ENCODE data around the gene OR2K2. TPM values are rescaled to one million over a fixed set of nuclear protein-coding genes. Genes with fewer than 3 reads are reported as not detected.

OR2K2 gene
- total RNA-seq, 1 donor from 2014 or later = not detected

DNA sequence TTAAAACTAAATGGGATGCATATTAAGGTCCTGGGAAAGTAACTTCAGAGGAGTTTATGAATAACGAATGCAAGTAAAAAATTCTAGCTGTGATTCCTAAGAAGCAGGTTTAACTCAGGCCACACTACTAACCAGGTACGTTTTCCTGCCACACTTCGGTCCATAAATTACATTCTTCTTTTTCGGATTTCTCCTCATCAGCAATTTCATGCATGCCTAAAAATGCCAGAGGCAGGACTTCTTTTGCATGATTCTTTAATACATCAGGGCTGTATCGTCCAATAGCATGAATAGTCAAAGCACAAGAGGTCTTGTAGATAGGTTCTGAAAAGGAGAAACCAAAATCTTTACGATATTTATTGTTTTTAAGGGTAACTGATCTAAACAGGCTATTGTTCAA, 42.3 kb upstream of the OR2K2 start:
- Histone ChIP-seq H4K20me1 (ENCODE audit: low read depth) (no peaks in the 10 kb centered on the region), H3K36me3 (peaks cover 7% of the 10 kb centered on the region), H3K4me2 (no peak overlapping the region), H3K9ac (no peak overlapping the region), H3K4me1 (no peaks in the 10 kb centered on the region), H3K9me3 (ENCODE audit: low read depth) (no peaks in the 10 kb centered on the region), H3K27me3 (no peaks in the 10 kb centered on the region), H2AFZ (replicated peaks) (no peak overlapping the region), H3K4me3 (no peak overlapping the region), H3K79me2 (ENCODE audit: low read depth) (no peaks in the 10 kb centered on the region), H3K27ac (no peak overlapping the region), H3F3A (ENCODE audit: low read depth) (no peaks in the 10 kb centered on the region)
- H3K4me3 Mint-ChIP-seq = no peak overlapping the region
- H3K27me3 Mint-ChIP-seq (ENCODE audit: insufficient read depth, low read depth) = no peaks in the 10 kb centered on the region
- H3K27ac Mint-ChIP-seq = no peak overlapping the region
- TF ChIP-seq EZH2 (IDR thresholded peaks at IDR 0.05) = no peak
- TF ChIP-seq, protein P1, sequence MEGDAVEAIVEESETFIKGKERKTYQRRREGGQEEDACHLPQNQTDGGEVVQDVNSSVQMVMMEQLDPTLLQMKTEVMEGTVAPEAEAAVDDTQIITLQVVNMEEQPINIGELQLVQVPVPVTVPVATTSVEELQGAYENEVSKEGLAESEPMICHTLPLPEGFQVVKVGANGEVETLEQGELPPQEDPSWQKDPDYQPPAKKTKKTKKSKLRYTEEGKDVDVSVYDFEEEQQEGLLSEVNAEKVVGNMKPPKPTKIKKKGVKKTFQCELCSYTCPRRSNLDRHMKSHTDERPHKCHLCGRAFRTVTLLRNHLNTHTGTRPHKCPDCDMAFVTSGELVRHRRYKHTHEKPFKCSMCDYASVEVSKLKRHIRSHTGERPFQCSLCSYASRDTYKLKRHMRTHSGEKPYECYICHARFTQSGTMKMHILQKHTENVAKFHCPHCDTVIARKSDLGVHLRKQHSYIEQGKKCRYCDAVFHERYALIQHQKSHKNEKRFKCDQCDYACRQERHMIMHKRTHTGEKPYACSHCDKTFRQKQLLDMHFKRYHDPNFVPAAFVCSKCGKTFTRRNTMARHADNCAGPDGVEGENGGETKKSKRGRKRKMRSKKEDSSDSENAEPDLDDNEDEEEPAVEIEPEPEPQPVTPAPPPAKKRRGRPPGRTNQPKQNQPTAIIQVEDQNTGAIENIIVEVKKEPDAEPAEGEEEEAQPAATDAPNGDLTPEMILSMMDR (IDR thresholded peaks at IDR 0.05) = no peak
- no peak for TF ChIP-seq EZH2phosphoT487 (IDR thresholded peaks at IDR 0.05)
- H3K36me3 Mint-ChIP-seq = peaks cover 51% of the 10 kb centered on the region
- no peak for DNase-seq (ENCODE audit: low spot score)
- H3K9me3 Mint-ChIP-seq = no peaks in the 10 kb centered on the region
- no peaks in the 10 kb centered on the region for H3K4me1 Mint-ChIP-seq

DNA sequence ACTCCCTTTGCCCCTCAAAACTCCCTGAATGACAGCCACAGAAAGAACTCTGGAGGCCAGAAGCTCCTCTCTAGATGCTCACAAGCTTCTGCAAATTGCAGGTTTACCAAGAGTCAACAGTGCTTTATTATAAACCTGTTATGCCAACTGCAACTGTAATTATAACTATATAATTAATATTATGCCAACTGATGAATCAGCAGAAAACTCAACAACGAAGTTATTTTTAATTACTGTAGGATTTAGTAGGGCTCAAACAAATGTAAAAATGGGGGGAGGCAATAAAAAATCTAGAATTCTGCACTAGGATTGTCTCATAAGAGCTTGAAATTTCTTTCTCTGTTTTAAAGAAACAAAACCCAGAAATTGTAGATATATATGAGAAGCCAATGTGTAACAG, 37.0 kb upstream of the OR2K2 start:
- H3K27ac Mint-ChIP-seq = no peak overlapping the region
- DNase-seq (ENCODE audit: low spot score) = no peak
- no peak overlapping the region for H3K4me3 Mint-ChIP-seq
- TF ChIP-seq EZH2 (IDR thresholded peaks at IDR 0.05) (no peak), EZH2phosphoT487 (IDR thresholded peaks at IDR 0.05) (no peak)
- TF ChIP-seq, protein P1 (IDR thresholded peaks at IDR 0.05) = no peak
- Histone ChIP-seq H4K20me1 (ENCODE audit: low read depth) (no peaks in the 10 kb centered on the region), H3K27ac (no peak overlapping the region), H2AFZ (replicated peaks) (no peak overlapping the region), H3K4me3 (no peak overlapping the region), H3K79me2 (ENCODE audit: low read depth) (no peaks in the 10 kb centered on the region), H3F3A (ENCODE audit: low read depth) (no peaks in the 10 kb centered on the region), H3K4me2 (no peak overlapping the region), H3K4me1 (no peaks in the 10 kb centered on the region), H3K9me3 (ENCODE audit: low read depth) (no peaks in the 10 kb centered on the region), H3K9ac (no peak overlapping the region), H3K36me3 (peaks cover 3% of the 10 kb centered on the region), H3K27me3 (no peaks in the 10 kb centered on the region)
- no peaks in the 10 kb centered on the region for H3K4me1 Mint-ChIP-seq
- H3K27me3 Mint-ChIP-seq (ENCODE audit: insufficient read depth, low read depth) = no peaks in the 10 kb centered on the region
- H3K36me3 Mint-ChIP-seq = peaks cover 50% of the 10 kb centered on the region
- no peaks in the 10 kb centered on the region for H3K9me3 Mint-ChIP-seq

DNA sequence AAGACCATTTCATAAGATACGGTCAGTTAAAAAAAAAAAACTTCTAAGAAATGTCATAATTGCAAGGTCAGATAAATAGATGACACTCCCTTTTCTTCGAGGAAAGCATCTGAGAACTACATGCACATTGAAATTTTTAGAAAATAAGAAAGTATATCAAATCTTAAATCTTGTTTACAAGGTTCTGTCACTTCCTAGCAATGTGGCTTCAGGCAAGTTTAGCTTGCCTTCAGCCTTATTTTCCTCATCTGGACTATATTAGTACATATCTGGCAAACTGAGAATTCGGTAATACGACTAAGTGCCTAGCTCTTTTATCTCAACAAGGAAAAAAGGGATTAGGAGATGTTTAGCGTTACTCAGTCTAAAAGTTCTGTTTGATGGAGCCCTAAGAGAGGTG, 32.5 kb upstream of the OR2K2 start:
- Histone ChIP-seq H3K36me3 (peaks cover 3% of the 10 kb centered on the region), H2AFZ (replicated peaks) (no peak overlapping the region), H4K20me1 (ENCODE audit: low read depth) (no peaks in the 10 kb centered on the region), H3K4me1 (no peaks in the 10 kb centered on the region), H3K27ac (no peak overlapping the region), H3K4me3 (no peak overlapping the region), H3K9me3 (ENCODE audit: low read depth) (no peaks in the 10 kb centered on the region), H3K27me3 (no peaks in the 10 kb centered on the region), H3K9ac (no peak overlapping the region), H3K4me2 (no peak overlapping the region), H3K79me2 (ENCODE audit: low read depth) (no peaks in the 10 kb centered on the region), H3F3A (ENCODE audit: low read depth) (no peaks in the 10 kb centered on the region)
- Mint-ChIP-seq H3K27me3 (ENCODE audit: insufficient read depth, low read depth) (no peaks in the 10 kb centered on the region), H3K27ac (no peak overlapping the region), H3K4me1 (no peaks in the 10 kb centered on the region), H3K9me3 (no peaks in the 10 kb centered on the region), H3K4me3 (no peak overlapping the region), H3K36me3 (peaks cover 22% of the 10 kb centered on the region)
- DNase-seq (ENCODE audit: low spot score) = no peak
- TF ChIP-seq, protein P1 (IDR thresholded peaks at IDR 0.05) = no peak
- no peak for TF ChIP-seq EZH2 (IDR thresholded peaks at IDR 0.05)
- no peak for TF ChIP-seq EZH2phosphoT487 (IDR thresholded peaks at IDR 0.05)

Measured in neural progenitor cell (in vitro differentiated cells).